Hepatocyte (in vitro differentiated cells): ENCODE measurements around the gene MLST8. TPM values are rescaled to one million over a fixed set of nuclear protein-coding genes. Genes with fewer than 3 reads are reported as not detected.

Experiments
- DNase-seq: peaks from one replicate; pipeline ENCODE4 v3.0.0-alpha.2; 2016; ENCODE audit warnings: low spot score
- H2AFZ ChIP-seq: fragments of 200-600 bp; sonication (generic); 2 replicates; pipeline ENCODE4 v1.6.0; 2016; ENCODE audit warnings: antibody characterized with exemption, mild to moderate bottlenecking
- H3K27ac ChIP-seq: fragments of 200-600 bp; sonication (generic); 2 replicates; pipeline ENCODE4 v1.5.1; 2016; ENCODE audit warnings: mild to moderate bottlenecking
- H3K27me3 ChIP-seq: fragments of 200-600 bp; sonication (generic); 2 replicates; pipeline ENCODE4 v1.6.1; 2016
- H3K36me3 ChIP-seq: fragments of 200-600 bp; sonication (generic); replicated peaks from 2 replicates; pipeline ENCODE4 v1.5.1; 2016; ENCODE audit warnings: low read depth; ENCODE audit not compliant: insufficient read depth
- H3K4me1 ChIP-seq: fragments of 200-600 bp; sonication (generic); 2 replicates; pipeline ENCODE4 v1.5.1; 2016; ENCODE audit warnings: mild to moderate bottlenecking, moderate library complexity; ENCODE audit not compliant: insufficient read depth
- H3K4me2 ChIP-seq: fragments of 200-600 bp; sonication (generic); 2 replicates; pipeline ENCODE4 v1.6.0; 2016
- H3K4me3 ChIP-seq: fragments of 200-600 bp; sonication (generic); 2 replicates; pipeline ENCODE4 v1.5.1; 2016; ENCODE audit warnings: mild to moderate bottlenecking
- H3K79me2 ChIP-seq: fragments of 200-600 bp; sonication (generic); 2 replicates; pipeline ENCODE4 v1.6.0; 2017; ENCODE audit warnings: mild to moderate bottlenecking
- H3K9me2 ChIP-seq: fragments of 200-600 bp; sonication (generic); replicated peaks from 2 replicates; pipeline ENCODE4 v1.6.0; 2017; ENCODE audit warnings: mild to moderate bottlenecking; ENCODE audit not compliant: insufficient read depth
- H3K9me3 ChIP-seq: fragments of 200-600 bp; sonication (generic); 2 replicates; pipeline ENCODE4 v1.5.1; 2016; ENCODE audit warnings: low read depth, mild to moderate bottlenecking
- H4K20me1 ChIP-seq: fragments of 200-600 bp; sonication (generic); 2 replicates; pipeline ENCODE4 v1.6.0; 2016; ENCODE audit warnings: mild to moderate bottlenecking; ENCODE audit not compliant: insufficient read depth, poor library complexity, severe bottlenecking
- CTCF ChIP-seq: fragments of 200-600 bp; sonication (generic); IDR thresholded peaks from 2 replicates; pipeline ENCODE4 v1.5.1; 2016; ENCODE audit warnings: antibody characterized with exemption, mild to moderate bottlenecking; ENCODE audit not compliant: poor library complexity
- EZH2 ChIP-seq: fragments of 200-600 bp; sonication (generic); IDR thresholded peaks from 2 replicates; pipeline ENCODE4 v1.6.1; 2016; ENCODE audit warnings: antibody characterized with exemption, mild to moderate bottlenecking, borderline replicate concordance
- EZH2phosphoT487 ChIP-seq: fragments of 200-600 bp; sonication (generic); IDR thresholded peaks from one replicate; pipeline ENCODE4 v1.6.1; 2018; ENCODE audit warnings: antibody characterized with exemption, mild to moderate bottlenecking, low read depth, moderate library complexity; ENCODE audit not compliant: unreplicated experiment, severe bottlenecking
- WGBS: methylation state at CpG from one replicate; pipeline ENCODE4 v1.1.6; 2016; ENCODE audit warnings: low lambda C conversion rate; ENCODE audit errors: missing lambda C conversion rate; 5-methylcytosine and 5-hydroxymethylcytosine counted together
- polyA plus RNA-seq: library from polyadenylated mRNA; unstranded; fragments of >200 nt; fragmentation: Nextera tagmentation; extraction: Ambion mirVana; gene quantifications from 2 replicates; pipeline ENCODE4 v1.2.1, GENCODE V29; 2016
- total RNA-seq: library from RNA; depleted of rRNA; stranded (reverse); fragments of >200 nt; gene quantifications from 2 replicates; pipeline ENCODE4 v1.2.3, GENCODE V29; 2014

MLST8 gene
- total and polyA plus RNA-seq, 2 experiments from 2014 or later = 28.3 to 88.3 TPM

- Histone ChIP-seq H3K27me3 (peaks cover 21% of the 10 kb centered on the region), H3K27ac (no peak overlapping the region), H2AFZ (no peak overlapping the region), H3K4me2 (no peak overlapping the region), H3K36me3 (no peaks in the 10 kb centered on the region), H3K4me1 (peaks cover 13% of the 10 kb centered on the region), H3K79me2 (peaks cover 7% of the 10 kb centered on the region), H3K9me2 (no peaks in the 10 kb centered on the region), H4K20me1 (peaks cover 8% of the 10 kb centered on the region), H3K4me3 (no peak overlapping the region), H3K9me3 (no peaks in the 10 kb centered on the region)
- TF ChIP-seq EZH2 (no peak), EZH2phosphoT487 (no peak)
- 95% methylated on average over 34 of the region's 41 CpGs for WGBS
- DNase-seq = no peak
These were observed 27.1 kb downstream of the MLST8 start for GRCh38 chr16:2232094-2232990.

- Histone ChIP-seq H3K27ac (no peak overlapping the region), H3K4me2 (no peak overlapping the region), H3K4me1 (peaks cover 16% of the 10 kb centered on the region), H3K27me3 (peaks cover 26% of the 10 kb centered on the region), H3K79me2 (no peaks in the 10 kb centered on the region), H3K4me3 (no peak overlapping the region), H3K36me3 (no peaks in the 10 kb centered on the region), H3K9me3 (no peaks in the 10 kb centered on the region), H2AFZ (no peak overlapping the region), H4K20me1 (peaks cover 14% of the 10 kb centered on the region), H3K9me2 (no peaks in the 10 kb centered on the region)
- 97% methylated on average over 26 of the region's 28 CpGs for WGBS
- DNase-seq = no peak
- TF ChIP-seq EZH2 = no peak
- TF ChIP-seq EZH2phosphoT487 = no peak
- TF ChIP-seq CTCF = no peak
These were observed 28.0 kb downstream of the MLST8 start for GRCh38 chr16:2233046-2233775.

GRCh38 chr16:2233872-2234812 is 28.9 kb downstream of the MLST8 start:
- no peak overlapping the region for H3K4me3 ChIP-seq
- no peaks in the 10 kb centered on the region for H3K9me2 ChIP-seq
- no peaks in the 10 kb centered on the region for H3K79me2 ChIP-seq
- H3K9me3 ChIP-seq = no peaks in the 10 kb centered on the region
- no peak overlapping the region for H2AFZ ChIP-seq
- no peak overlapping the region for H3K27ac ChIP-seq
- no peak for DNase-seq
- no peak overlapping the region for H3K4me2 ChIP-seq
- no peaks in the 10 kb centered on the region for H3K36me3 ChIP-seq
- H3K27me3 ChIP-seq = peaks cover 26% of the 10 kb centered on the region
- H4K20me1 ChIP-seq = peaks cover 14% of the 10 kb centered on the region
- H3K4me1 ChIP-seq = peaks cover 16% of the 10 kb centered on the region
- TF ChIP-seq CTCF (no peak), EZH2phosphoT487 (no peak), EZH2 (no peak)
- WGBS = 98% methylated on average over 43 of the region's 51 CpGs
